Esophagus muscularis mucosa (tissue), 4 donors: ENCODE results near the gene TRIM41. TPM values are rescaled to one million over a fixed set of nuclear protein-coding genes. Genes with fewer than 3 reads are reported as not detected.

ENCODE experiments used
- DNase-seq: peaks from one replicate; pipeline ENCODE4 v3.0.0-alpha.2; 2017; ENCODE audit errors: extremely low spot score
- H3K27ac ChIP-seq, 4 donors: fragments of 200-600 bp; sonication (generic); replicated peaks in 1 of 4; 1 replicate in 3 of 4; 2 replicates in 1 of 4; pipeline ENCODE4 v1.5.1; 2016 to 2019; ENCODE audit warnings: mild to moderate bottlenecking in 1 of 4
- H3K27me3 ChIP-seq, 4 donors: fragments of 200-600 bp; sonication (generic); one replicate each; pipeline versions ENCODE4 v1.5.1 to v1.6.0; 2016 to 2019
- H3K36me3 ChIP-seq, 4 donors: fragments of 200-600 bp; sonication (generic); one replicate each; pipeline ENCODE4 v1.5.1; 2016 to 2019
- H3K4me1 ChIP-seq, 4 donors: fragments of 200-600 bp; sonication (generic); one replicate each; pipeline ENCODE4 v1.5.1; 2016 to 2019
- H3K4me3 ChIP-seq, 4 donors: fragments of 200-600 bp; sonication (generic); 1 replicate in 2 of 4; 2 replicates in 2 of 4; pipeline ENCODE4 v1.5.1; 2016 to 2019; ENCODE audit warnings: mild to moderate bottlenecking in 4 of 4, moderate library complexity in 1 of 4
- H3K9me3 ChIP-seq, 4 donors: fragments of 200-600 bp; sonication (generic); 1 replicate in 3 of 4; 2 replicates in 1 of 4; pipeline ENCODE4 v1.5.1; 2016 to 2019
- EP300 ChIP-seq: sonication (generic); formaldehyde crosslinking; IDR thresholded peaks from one replicate; pipeline ENCODE4 v1.6.1; 2017; ENCODE audit warnings: antibody characterized with exemption
- POLR2A ChIP-seq: fragments of 450-650 bp; IDR thresholded peaks from one replicate; pipeline ENCODE4 v1.6.1; 2017; ENCODE audit warnings: antibody characterized with exemption, moderate library complexity, mild to moderate bottlenecking, low read depth
- POLR2AphosphoS5 ChIP-seq, 2 donors: sonication (generic); formaldehyde crosslinking; IDR thresholded peaks; one replicate each; pipeline ENCODE4 v1.6.1; 2017; ENCODE audit warnings: antibody characterized with exemption in 2 of 2
- WGBS: methylation state at CpG from one replicate; pipeline ENCODE4 v1.1.5; 2018; 5-methylcytosine and 5-hydroxymethylcytosine counted together
- intact Hi-C: fragments of 100-400 bp; cut with DNase I; formaldehyde crosslinking; loops from one replicate; pipeline ENCODE4 v1.15.1; 2023
- total RNA-seq, 4 donors: library from RNA; depleted of rRNA; stranded (reverse); fragments of >200 nt; gene quantifications; one replicate each; pipeline versions ENCODE4 v1.1.0 to v1.2.1, GENCODE V29; 2016
- TF ChIP-seq, protein P1 (sequence below), 3 experiments: fragments of 200-600 bp in 2 of 3; fragments of 450-650 bp in 1 of 3; sonication (generic) in 2 of 3; IDR thresholded peaks; one replicate each; pipeline ENCODE4 v1.5.1; 2017 to 2019; ENCODE audit warnings: antibody characterized with exemption in 3 of 3, mild to moderate bottlenecking in 2 of 3, moderate library complexity in 1 of 3

The TRIM41 gene
- total RNA-seq, 4 donors from 2014 or later, result 9.8 to 22.4 (median 18.2) TPM

DNA sequence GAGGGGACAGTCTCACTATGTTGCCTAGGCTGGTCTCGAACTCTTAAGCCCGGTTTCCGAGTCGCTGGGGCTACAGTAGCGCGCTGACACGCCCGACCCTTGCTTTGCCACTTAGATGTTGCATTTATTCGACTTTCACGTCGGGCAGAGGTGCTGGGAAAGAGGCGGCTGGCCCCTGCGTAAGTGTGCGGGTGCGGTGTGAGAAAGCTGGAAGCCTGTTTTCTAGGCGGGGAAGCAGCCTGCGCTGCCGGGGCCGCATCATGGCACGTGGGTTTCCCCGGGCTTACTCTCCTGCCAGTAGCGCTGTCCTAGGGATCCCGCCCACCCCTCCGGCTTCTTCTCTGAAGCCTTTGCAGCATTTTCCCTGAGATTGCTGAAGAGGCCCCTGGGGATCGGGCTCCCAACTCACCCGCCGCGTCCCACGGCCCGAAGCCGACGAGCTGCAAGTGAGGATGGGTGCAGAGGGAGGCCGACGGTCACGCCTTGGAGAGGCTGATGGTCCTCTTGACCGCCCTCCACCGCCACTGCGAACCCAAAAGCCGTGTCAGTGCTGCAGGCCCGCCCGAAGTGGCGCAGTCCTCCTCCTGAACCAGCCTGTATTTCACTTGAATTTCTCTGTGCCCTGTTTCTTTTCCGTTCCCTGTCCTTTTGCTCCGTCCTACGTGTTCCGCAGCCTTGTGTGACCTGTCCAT, 5.8 kb upstream of the TRIM41 start:
- H3K9me3 ChIP-seq, result no peaks in the 10 kb centered on the region

DNA sequence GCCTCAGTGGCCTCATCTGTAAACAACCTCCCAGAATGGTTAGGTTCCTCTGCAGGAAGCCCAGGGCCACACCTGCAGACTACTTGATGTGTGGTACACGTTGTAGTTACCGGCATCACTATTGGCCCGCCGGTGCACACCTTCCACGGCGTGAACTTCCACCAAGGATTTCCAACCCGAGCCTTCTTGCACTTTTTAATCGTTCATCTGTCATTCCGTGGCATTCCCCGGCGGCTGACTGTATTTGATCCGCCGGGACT, 5.3 kb upstream of the TRIM41 start:
- intact Hi-C loops, result no loop called here
- no peak for DNase-seq

More for the DNA sequence above, 5.8 kb upstream of the TRIM41 start:
- intact Hi-C loops, result no loop called here
- Histone ChIP-seq H3K4me1 (peaks cover 15 to 38% (median 34%) of the 10 kb centered on the region in 4 donors), H3K27ac (peak overlapping the region; percentile 73 to 81 (median 75)), H3K36me3 (no peaks in the 10 kb centered on the region), H3K27me3 (no peaks in the 10 kb centered on the region), H3K4me3 (peak overlapping the region; percentile 46 to 57 (median 56))
- WGBS, result 2% methylated on average over 45 of the region's 46 CpGs
- no peak for DNase-seq
- TF ChIP-seq EP300 (no peak), POLR2AphosphoS5 (IDR thresholded peaks at IDR 0.05) (peak in 1 of 2 donors; percentile 6), POLR2A (no peak)

DNA sequence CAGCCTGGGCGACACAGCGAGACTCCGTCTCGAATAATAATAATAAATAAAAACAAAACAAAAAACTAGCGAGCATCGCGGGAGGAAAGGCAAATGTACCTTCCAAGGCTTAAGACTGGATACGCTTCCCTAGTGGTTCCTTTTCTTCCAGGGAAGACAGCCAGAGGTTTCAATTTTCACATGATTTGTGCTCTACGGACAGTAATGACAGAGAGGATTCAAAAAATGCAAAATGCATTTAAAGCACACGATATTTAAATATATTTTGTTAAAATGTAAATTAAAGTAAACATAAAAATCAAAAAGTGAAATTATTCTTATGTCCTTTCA, 4.3 kb upstream of the TRIM41 start:
- H3K9me3 ChIP-seq, result no peaks in the 10 kb centered on the region
- WGBS, result 25% methylated on average over 10 of the region's 10 CpGs
- H3K36me3 ChIP-seq, result no peaks in the 10 kb centered on the region
- no peaks in the 10 kb centered on the region for H3K27me3 ChIP-seq
- peaks cover 15 to 44% (median 38%) of the 10 kb centered on the region in 4 donors for H3K4me1 ChIP-seq
- DNase-seq, result no peak
- H3K4me3 ChIP-seq, result peak overlapping the region; percentile 46 to 57 (median 56)
- peak overlapping the region; percentile 73 to 81 (median 75) for H3K27ac ChIP-seq
- TF ChIP-seq POLR2AphosphoS5 (IDR thresholded peaks at IDR 0.05) (no peak), POLR2A (no peak), EP300 (no peak)
- TF ChIP-seq, protein P1, sequence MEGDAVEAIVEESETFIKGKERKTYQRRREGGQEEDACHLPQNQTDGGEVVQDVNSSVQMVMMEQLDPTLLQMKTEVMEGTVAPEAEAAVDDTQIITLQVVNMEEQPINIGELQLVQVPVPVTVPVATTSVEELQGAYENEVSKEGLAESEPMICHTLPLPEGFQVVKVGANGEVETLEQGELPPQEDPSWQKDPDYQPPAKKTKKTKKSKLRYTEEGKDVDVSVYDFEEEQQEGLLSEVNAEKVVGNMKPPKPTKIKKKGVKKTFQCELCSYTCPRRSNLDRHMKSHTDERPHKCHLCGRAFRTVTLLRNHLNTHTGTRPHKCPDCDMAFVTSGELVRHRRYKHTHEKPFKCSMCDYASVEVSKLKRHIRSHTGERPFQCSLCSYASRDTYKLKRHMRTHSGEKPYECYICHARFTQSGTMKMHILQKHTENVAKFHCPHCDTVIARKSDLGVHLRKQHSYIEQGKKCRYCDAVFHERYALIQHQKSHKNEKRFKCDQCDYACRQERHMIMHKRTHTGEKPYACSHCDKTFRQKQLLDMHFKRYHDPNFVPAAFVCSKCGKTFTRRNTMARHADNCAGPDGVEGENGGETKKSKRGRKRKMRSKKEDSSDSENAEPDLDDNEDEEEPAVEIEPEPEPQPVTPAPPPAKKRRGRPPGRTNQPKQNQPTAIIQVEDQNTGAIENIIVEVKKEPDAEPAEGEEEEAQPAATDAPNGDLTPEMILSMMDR (IDR thresholded peaks at IDR 0.05), result no peak
- intact Hi-C loops, result no loop called here

More for the DNA sequence above, 5.3 kb upstream of the TRIM41 start:
- Histone ChIP-seq H3K27ac (peak overlapping the region; percentile 73 to 81 (median 75)), H3K4me3 (peak overlapping the region; percentile 46 to 57 (median 56)), H3K4me1 (peaks cover 15 to 42% (median 37%) of the 10 kb centered on the region in 4 donors), H3K27me3 (no peaks in the 10 kb centered on the region), H3K9me3 (no peaks in the 10 kb centered on the region), H3K36me3 (no peaks in the 10 kb centered on the region)
- TF ChIP-seq, protein P1 (IDR thresholded peaks at IDR 0.05), result no peak
- TF ChIP-seq POLR2AphosphoS5 (IDR thresholded peaks at IDR 0.05) (no peak), POLR2A (no peak), EP300 (no peak)
- 5% methylated on average over 13 of the region's 13 CpGs for WGBS

DNA sequence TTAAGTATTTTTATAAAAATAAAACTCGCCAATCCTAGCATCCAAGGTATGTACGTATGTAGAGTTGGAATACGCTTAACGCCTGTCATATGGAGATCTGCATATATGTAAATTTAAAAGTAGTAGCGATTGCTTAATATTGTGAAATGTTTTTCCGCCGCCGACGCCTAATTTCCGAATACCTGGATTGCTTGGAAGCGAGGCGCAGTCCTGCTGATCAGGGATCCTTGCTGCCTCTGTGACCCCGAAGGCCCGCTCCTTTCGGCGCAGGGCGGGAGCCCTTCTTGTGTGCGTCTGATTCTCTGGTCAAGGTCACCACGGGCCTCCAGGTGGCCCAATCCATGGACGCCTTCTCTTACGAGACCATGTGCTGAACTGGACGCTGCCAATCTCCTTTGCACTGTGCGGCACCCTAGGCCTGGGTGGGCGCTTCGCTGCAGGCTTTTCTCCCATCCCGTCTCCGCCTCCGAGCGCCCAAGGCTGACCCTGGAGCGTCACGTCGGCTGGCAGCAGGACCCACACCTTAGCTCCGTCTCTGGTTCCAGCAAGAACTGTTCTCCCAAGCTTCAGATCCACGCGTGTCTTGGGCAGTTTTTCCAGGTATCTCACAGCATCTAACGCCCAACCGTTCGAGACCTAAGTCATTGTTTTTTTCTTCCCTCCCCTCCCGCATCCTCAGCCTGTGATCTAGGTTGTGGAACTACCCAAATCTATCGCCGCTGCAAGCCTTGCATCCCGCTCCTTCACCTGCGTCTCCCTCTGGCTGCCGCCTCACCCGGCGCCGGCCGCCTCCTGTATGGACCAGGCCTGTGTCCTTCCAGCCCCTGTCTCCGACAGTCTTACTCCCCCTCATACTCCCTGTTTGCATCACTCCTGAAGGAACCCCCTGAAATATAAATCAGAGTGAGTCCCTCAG, 3.6 kb upstream of the TRIM41 start:
- TF ChIP-seq EP300 (no peak), POLR2A (no peak), POLR2AphosphoS5 (IDR thresholded peaks at IDR 0.05) (no peak)
- TF ChIP-seq, protein P1 (IDR thresholded peaks at IDR 0.05), result no peak
- Histone ChIP-seq H3K9me3 (no peaks in the 10 kb centered on the region), H3K27me3 (no peaks in the 10 kb centered on the region), H3K36me3 (no peaks in the 10 kb centered on the region), H3K27ac (no peak overlapping the region), H3K4me1 (peaks cover 21 to 51% (median 45%) of the 10 kb centered on the region in 4 donors), H3K4me3 (no peak overlapping the region)
- intact Hi-C loops, result loop anchor here (5.0 kb wide), 1 partner anchor 43 kb away; the partner anchor contains the start of gene TRIM52
- 66% methylated on average over 42 of the region's 49 CpGs for WGBS
- DNase-seq, result no peak

DNA sequence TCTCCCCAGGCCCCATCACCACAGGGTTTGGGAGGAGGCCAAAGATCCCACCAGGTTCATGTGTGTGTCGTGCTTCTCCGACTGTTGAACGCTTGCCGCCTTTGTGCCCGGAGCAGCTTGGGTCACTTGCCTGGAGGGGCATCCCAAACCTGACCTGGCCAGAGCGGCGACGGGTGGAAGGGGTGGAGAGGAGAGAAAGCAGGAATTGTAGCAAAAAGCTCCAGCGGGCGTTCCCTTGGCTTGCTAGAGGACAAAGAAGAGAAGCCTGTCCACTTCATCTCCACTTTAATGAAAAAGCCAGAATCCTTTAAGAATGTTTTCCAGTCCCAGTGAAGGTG, 2.9 kb upstream of the TRIM41 start:
- intact Hi-C loops, result loop anchor here (5.0 kb wide), 1 partner anchor 42 kb away; the partner anchor contains the start of gene TRIM52
- no peak for DNase-seq
- H3K27me3 ChIP-seq, result no peaks in the 10 kb centered on the region
- H3K4me3 ChIP-seq, result no peak overlapping the region
- no peaks in the 10 kb centered on the region for H3K9me3 ChIP-seq
- H3K4me1 ChIP-seq, result peaks cover 26 to 58% (median 52%) of the 10 kb centered on the region in 4 donors
- TF ChIP-seq, protein P1 (IDR thresholded peaks at IDR 0.05), result no peak
- TF ChIP-seq POLR2A (no peak), POLR2AphosphoS5 (IDR thresholded peaks at IDR 0.05) (no peak), EP300 (no peak)
- H3K36me3 ChIP-seq, result no peaks in the 10 kb centered on the region
- 93% methylated on average over 10 of the region's 10 CpGs for WGBS
- H3K27ac ChIP-seq, result no peak overlapping the region
